ENCODE data around the gene LGALS7.

DNA sequence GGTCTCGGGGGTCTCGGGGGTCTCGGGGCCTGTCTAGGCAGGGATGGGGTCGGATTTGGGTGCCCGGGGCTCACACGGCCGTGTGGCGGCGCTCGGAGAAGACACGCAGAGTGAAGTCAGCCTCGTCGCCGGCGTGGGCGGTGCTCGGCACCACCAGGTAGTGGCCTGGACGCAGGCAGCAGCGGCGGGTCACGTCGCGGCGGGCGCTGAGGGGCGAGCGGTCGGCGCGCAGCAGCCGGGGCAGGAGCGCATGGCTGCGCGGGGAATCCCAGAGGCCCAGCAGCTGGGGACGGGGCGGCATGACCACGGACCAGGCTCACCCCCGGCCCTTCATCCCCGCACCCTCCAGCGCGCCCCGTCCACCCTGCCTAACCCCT is 37.3 kb downstream of the LGALS7 start:
- TF ChIP-seq, protein P1, sequence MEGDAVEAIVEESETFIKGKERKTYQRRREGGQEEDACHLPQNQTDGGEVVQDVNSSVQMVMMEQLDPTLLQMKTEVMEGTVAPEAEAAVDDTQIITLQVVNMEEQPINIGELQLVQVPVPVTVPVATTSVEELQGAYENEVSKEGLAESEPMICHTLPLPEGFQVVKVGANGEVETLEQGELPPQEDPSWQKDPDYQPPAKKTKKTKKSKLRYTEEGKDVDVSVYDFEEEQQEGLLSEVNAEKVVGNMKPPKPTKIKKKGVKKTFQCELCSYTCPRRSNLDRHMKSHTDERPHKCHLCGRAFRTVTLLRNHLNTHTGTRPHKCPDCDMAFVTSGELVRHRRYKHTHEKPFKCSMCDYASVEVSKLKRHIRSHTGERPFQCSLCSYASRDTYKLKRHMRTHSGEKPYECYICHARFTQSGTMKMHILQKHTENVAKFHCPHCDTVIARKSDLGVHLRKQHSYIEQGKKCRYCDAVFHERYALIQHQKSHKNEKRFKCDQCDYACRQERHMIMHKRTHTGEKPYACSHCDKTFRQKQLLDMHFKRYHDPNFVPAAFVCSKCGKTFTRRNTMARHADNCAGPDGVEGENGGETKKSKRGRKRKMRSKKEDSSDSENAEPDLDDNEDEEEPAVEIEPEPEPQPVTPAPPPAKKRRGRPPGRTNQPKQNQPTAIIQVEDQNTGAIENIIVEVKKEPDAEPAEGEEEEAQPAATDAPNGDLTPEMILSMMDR (conservative IDR thresholded peaks at IDR 0.05) = no peak
- TF ChIP-seq EZH2 (IDR thresholded peaks at IDR 0.05; ENCODE audit: low read depth) = no peak
